ENCODE results near the gene ABRAXAS1. TPM values are rescaled to one million over a fixed set of nuclear protein-coding genes. Genes with fewer than 3 reads are reported as not detected.

The ABRAXAS1 gene
- total and polyA plus RNA-seq, 2 of the 13 experiments (the other 11 are each of a cell fraction or from before 2014, with no cell fraction given) = 14.1 to 14.7 TPM

DNA sequence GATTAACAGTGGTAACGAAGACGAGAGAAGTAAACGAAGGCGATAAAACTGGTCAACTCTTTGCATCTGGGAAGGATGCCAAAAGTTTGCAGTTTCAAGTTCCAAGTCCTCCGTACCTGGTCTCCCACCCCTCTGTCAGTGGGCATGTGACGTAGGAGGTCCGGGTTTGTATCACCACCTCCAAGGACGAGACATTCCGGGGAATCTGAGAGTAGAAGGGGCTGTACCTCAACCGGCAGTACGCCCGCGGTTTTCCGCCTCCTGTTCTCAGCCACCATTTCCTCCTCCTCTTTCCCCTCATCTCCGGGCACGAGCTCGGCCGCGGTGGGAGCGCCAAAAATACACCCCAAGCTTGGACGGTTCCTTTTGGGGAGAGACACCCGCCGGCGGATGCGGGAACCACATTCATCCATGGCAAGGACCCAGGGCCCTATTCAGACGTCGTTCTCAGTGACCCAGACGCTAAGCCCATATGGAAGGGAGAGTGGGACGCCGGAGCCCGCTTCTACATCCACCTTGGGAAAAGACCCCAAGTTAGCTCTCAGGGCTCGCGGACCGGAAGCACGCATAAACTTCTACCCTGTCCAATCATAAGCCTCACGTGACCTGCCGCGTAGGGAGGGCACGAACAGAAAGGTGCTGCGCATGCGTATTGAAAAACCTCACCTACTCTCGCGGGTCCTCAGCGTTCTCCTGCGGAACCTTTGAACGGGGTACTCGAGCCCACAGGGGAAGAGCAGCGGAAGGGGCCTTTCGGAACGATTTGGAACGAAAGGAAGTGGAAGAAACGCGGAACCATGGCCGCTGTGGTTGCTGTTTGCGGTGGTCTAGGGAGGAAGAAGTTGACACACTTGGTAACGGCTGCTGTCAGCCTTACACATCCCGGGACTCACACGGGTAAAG is 29.4 kb downstream of the ABRAXAS1 start, which contains the start of the genes HELQ and MRPS18C (continued):
- TF ChIP-seq, protein P1, sequence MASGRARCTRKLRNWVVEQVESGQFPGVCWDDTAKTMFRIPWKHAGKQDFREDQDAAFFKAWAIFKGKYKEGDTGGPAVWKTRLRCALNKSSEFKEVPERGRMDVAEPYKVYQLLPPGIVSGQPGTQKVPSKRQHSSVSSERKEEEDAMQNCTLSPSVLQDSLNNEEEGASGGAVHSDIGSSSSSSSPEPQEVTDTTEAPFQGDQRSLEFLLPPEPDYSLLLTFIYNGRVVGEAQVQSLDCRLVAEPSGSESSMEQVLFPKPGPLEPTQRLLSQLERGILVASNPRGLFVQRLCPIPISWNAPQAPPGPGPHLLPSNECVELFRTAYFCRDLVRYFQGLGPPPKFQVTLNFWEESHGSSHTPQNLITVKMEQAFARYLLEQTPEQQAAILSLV (CRISPR knock-in tag; IDR thresholded peaks at IDR 0.05; ENCODE audit: borderline replicate concordance) = peak; percentile 85; the same call in 1 of the 2 replicates
- TF ChIP-seq DNMT3B (CRISPR knock-in tag; conservative IDR thresholded peaks at IDR 0.05) (peak; percentile 97), SALL2 (CRISPR knock-in tag; IDR thresholded peaks at IDR 0.05) (peak; percentile 81), ZNF572 (CRISPR knock-in tag; IDR thresholded peaks at IDR 0.05) (0 out of 2 replicates have a peak, but pooled peaks have one; percentile 17), ZNF543 (CRISPR knock-in tag; IDR thresholded peaks at IDR 0.05) (peak; percentile 41; the same call in 1 of the 2 replicates), ZBTB38 (CRISPR knock-in tag; IDR thresholded peaks at IDR 0.05) (peak; percentile 36; the same call in 1 of the 2 replicates), NFYB (CRISPR knock-in tag; IDR thresholded peaks at IDR 0.05) (peak; percentile 79), HMGA1 (CRISPR knock-in tag; conservative IDR thresholded peaks at IDR 0.05) (no peak), ZNF235 (CRISPR knock-in tag; IDR thresholded peaks at IDR 0.05; ENCODE audit: borderline replicate concordance) (no peak; the same call in 1 of the 2 replicates), ZZZ3 (CRISPR knock-in tag; IDR thresholded peaks at IDR 0.05; ENCODE audit: borderline replicate concordance) (peak; percentile 41; the same call in 1 of the 2 replicates), STAG1 (CRISPR knock-in tag; IDR thresholded peaks at IDR 0.05) (0 out of 2 replicates have a peak, but pooled peaks have one; percentile 8), NKX3-1 (CRISPR knock-in tag; IDR thresholded peaks at IDR 0.05) (peak; percentile 31; the same call in 1 of the 2 replicates), POLR2AphosphoS2 (IDR thresholded peaks at IDR 0.05; ENCODE audit: low read depth, low read length) (0 out of 2 replicates have a peak, but pooled peaks have one; percentile 57), MTF2 (CRISPR knock-in tag; IDR thresholded peaks at IDR 0.05; ENCODE audit: borderline replicate concordance) (no peak)
- TF ChIP-seq, protein P2, sequence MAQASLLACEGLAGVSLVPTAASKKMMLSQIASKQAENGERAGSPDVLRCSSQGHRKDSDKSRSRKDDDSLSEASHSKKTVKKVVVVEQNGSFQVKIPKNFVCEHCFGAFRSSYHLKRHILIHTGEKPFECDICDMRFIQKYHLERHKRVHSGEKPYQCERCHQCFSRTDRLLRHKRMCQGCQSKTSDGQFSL (CRISPR knock-in tag; IDR thresholded peaks at IDR 0.05) = no peak
- TF ChIP-seq, protein P3, sequence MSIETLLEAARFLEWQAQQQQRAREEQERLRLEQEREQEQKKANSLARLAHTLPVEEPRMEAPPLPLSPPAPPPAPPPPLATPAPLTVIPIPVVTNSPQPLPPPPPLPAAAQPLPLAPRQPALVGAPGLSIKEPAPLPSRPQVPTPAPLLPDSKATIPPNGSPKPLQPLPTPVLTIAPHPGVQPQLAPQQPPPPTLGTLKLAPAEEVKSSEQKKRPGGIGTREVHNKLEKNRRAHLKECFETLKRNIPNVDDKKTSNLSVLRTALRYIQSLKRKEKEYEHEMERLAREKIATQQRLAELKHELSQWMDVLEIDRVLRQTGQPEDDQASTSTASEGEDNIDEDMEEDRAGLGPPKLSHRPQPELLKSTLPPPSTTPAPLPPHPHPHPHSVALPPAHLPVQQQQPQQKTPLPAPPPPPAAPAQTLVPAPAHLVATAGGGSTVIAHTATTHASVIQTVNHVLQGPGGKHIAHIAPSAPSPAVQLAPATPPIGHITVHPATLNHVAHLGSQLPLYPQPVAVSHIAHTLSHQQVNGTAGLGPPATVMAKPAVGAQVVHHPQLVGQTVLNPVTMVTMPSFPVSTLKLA (IDR thresholded peaks at IDR 0.05) = peak; percentile 70
- TF ChIP-seq, protein P4, sequence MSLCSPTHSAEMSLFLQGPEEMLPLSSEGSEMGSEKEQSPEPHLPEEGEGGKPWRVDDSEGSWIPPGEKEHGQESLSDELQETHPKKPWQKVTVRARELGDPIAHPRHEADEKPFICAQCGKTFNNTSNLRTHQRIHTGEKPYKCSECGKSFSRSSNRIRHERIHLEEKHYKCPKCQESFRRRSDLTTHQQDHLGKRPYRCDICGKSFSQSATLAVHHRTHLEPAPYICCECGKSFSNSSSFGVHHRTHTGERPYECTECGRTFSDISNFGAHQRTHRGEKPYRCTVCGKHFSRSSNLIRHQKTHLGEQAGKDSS (CRISPR knock-in tag; IDR thresholded peaks at IDR 0.05; ENCODE audit: borderline replicate concordance, low read depth) = peak; percentile 30; the same call in 1 of the 2 replicates
- TF ChIP-seq, protein P5, sequence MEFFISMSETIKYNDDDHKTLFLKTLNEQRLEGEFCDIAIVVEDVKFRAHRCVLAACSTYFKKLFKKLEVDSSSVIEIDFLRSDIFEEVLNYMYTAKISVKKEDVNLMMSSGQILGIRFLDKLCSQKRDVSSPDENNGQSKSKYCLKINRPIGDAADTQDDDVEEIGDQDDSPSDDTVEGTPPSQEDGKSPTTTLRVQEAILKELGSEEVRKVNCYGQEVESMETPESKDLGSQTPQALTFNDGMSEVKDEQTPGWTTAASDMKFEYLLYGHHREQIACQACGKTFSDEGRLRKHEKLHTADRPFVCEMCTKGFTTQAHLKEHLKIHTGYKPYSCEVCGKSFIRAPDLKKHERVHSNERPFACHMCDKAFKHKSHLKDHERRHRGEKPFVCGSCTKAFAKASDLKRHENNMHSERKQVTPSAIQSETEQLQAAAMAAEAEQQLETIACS (CRISPR knock-in tag; IDR thresholded peaks at IDR 0.05) = no peak
- TF ChIP-seq, protein P6, sequence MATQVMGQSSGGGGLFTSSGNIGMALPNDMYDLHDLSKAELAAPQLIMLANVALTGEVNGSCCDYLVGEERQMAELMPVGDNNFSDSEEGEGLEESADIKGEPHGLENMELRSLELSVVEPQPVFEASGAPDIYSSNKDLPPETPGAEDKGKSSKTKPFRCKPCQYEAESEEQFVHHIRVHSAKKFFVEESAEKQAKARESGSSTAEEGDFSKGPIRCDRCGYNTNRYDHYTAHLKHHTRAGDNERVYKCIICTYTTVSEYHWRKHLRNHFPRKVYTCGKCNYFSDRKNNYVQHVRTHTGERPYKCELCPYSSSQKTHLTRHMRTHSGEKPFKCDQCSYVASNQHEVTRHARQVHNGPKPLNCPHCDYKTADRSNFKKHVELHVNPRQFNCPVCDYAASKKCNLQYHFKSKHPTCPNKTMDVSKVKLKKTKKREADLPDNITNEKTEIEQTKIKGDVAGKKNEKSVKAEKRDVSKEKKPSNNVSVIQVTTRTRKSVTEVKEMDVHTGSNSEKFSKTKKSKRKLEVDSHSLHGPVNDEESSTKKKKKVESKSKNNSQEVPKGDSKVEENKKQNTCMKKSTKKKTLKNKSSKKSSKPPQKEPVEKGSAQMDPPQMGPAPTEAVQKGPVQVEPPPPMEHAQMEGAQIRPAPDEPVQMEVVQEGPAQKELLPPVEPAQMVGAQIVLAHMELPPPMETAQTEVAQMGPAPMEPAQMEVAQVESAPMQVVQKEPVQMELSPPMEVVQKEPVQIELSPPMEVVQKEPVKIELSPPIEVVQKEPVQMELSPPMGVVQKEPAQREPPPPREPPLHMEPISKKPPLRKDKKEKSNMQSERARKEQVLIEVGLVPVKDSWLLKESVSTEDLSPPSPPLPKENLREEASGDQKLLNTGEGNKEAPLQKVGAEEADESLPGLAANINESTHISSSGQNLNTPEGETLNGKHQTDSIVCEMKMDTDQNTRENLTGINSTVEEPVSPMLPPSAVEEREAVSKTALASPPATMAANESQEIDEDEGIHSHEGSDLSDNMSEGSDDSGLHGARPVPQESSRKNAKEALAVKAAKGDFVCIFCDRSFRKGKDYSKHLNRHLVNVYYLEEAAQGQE (IDR thresholded peaks at IDR 0.05; ENCODE audit: borderline replicate concordance in 1 of 2, low read depth in 1 of 2, low read length in 2 of 2) = peak in 1 of 2 experiments; percentile 69; a peak in 1 of 4 replicates

All from HepG2 (cell line).